ENCODE data around the gene DPH7.

Gene DPH7

GRCh38 chr9:137589441-137590122 is 10.9 kb upstream of the DPH7 start:
- POLR2A ChIA-PET = no interaction called here
- CTCF ChIA-PET = interaction anchor here (8.3 kb wide), 1 partner anchor 10 kb away, joined by 74 read pairs; the partner anchor contains the start of gene DPH7
- no peak for TF ChIP-seq CTCF (IDR thresholded peaks at IDR 0.05; ENCODE audit: control extremely low read depth, extremely low read depth, low read depth, missing control alignments)
- DNase-seq (ENCODE audit: extremely low spot score) = no peak

GRCh38 chr9:137588891-137589290 is 10.2 kb upstream of the DPH7 start:
- ChIA-PET CTCF (interaction anchor here (0.8 to 8.3 kb wide), 3 partner anchors 10 to 137 kb away, joined by 3 to 74 read pairs (median 3); partner anchors contain the start of gene DPH7), POLR2A (no interaction called here)
- TF ChIP-seq CTCF (IDR thresholded peaks at IDR 0.05; ENCODE audit: control extremely low read depth, extremely low read depth, low read depth, missing control alignments) = no peak
- no peak for DNase-seq (ENCODE audit: extremely low spot score)

- TF ChIP-seq CTCF (IDR thresholded peaks at IDR 0.05; ENCODE audit: control extremely low read depth, extremely low read depth, low read depth, missing control alignments) = no peak
- CTCF ChIA-PET = interaction anchor here (0.8 to 8.3 kb wide), 3 partner anchors 9 to 137 kb away, joined by 3 to 74 read pairs (median 3); partner anchors contain the start of gene DPH7
- POLR2A ChIA-PET = no interaction called here
- no peak for DNase-seq (ENCODE audit: extremely low spot score)
Measured at GRCh38 chr9:137588311-137588710, 9.6 kb upstream of the DPH7 start.

GRCh38 chr9:137586854-137587253 is 8.1 kb upstream of the DPH7 start:
- ChIA-PET POLR2A (no interaction called here), CTCF (interaction anchor here (8.3 kb wide), 1 partner anchor 7 kb away, joined by 74 read pairs; the partner anchor contains the start of gene DPH7)
- no peak for DNase-seq (ENCODE audit: extremely low spot score)
- no peak for TF ChIP-seq CTCF (IDR thresholded peaks at IDR 0.05; ENCODE audit: control extremely low read depth, extremely low read depth, low read depth, missing control alignments)

GRCh38 chr9:137583957-137584356 is 5.2 kb upstream of the DPH7 start:
- DNase-seq (ENCODE audit: extremely low spot score) = no peak
- POLR2A ChIA-PET = no interaction called here
- TF ChIP-seq CTCF (IDR thresholded peaks at IDR 0.05; ENCODE audit: control extremely low read depth, extremely low read depth, low read depth, missing control alignments) = no peak
- CTCF ChIA-PET = no interaction called here

- ChIA-PET POLR2A (no interaction called here), CTCF (no interaction called here)
- TF ChIP-seq CTCF (IDR thresholded peaks at IDR 0.05; ENCODE audit: control extremely low read depth, extremely low read depth, low read depth, missing control alignments) = no peak
- DNase-seq (ENCODE audit: extremely low spot score) = no peak
Measured at GRCh38 chr9:137583347-137583746, 4.6 kb upstream of the DPH7 start.
